GM12872 (cell line): ENCODE results near the gene LONP1.

Experiments
- TF ChIP-seq, protein P1 (sequence below): IDR thresholded peaks from 3 replicates; pipeline ENCODE4 v1.5.1; 2011; ENCODE audit warnings: low read depth, mild to moderate bottlenecking, low read length, moderate library complexity; ENCODE audit not compliant: insufficient read depth

LONP1 gene

DNA sequence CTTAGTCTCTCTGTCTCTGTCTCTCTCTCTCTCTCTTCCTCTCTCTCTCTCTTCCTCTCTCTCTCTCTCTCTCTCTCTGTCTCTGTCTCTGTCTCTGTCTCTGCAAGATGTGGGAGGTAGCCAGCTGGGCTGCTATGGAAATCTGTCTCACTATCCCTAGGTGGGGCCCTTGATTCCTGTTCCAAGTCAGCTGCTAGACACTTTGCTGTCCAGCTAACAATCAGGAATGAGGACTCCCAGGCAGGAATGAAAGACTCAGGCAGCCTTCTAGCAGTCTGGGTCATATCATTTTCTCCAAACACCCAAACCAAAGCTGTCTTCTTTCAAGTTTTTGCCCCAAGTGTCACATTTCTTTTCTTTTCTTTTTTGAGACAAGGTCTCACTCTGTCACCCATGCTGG lies 23.7 kb upstream of the LONP1 start:
- TF ChIP-seq, protein P1, sequence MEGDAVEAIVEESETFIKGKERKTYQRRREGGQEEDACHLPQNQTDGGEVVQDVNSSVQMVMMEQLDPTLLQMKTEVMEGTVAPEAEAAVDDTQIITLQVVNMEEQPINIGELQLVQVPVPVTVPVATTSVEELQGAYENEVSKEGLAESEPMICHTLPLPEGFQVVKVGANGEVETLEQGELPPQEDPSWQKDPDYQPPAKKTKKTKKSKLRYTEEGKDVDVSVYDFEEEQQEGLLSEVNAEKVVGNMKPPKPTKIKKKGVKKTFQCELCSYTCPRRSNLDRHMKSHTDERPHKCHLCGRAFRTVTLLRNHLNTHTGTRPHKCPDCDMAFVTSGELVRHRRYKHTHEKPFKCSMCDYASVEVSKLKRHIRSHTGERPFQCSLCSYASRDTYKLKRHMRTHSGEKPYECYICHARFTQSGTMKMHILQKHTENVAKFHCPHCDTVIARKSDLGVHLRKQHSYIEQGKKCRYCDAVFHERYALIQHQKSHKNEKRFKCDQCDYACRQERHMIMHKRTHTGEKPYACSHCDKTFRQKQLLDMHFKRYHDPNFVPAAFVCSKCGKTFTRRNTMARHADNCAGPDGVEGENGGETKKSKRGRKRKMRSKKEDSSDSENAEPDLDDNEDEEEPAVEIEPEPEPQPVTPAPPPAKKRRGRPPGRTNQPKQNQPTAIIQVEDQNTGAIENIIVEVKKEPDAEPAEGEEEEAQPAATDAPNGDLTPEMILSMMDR, result no peak

DNA sequence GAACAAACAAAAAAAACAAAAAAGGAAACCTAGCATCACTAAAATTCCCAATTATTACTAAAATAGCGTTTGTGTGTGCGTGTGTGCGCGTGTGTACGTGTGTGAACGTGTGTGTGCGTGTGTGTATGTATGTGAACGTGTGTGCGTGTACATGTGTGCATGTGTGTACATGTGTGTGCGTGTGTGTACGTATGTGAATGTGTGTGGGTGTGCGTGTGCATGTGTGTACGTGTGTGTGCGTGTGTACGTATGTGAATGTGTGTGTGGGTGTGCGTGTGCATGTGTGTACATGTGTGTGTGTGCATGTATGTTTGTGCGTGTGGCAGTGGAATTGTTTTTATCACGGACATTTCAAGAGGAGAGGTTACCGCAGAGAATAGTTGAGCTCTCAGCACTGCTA lies 22.1 kb upstream of the LONP1 start:
- TF ChIP-seq, protein P1, result no peak

DNA sequence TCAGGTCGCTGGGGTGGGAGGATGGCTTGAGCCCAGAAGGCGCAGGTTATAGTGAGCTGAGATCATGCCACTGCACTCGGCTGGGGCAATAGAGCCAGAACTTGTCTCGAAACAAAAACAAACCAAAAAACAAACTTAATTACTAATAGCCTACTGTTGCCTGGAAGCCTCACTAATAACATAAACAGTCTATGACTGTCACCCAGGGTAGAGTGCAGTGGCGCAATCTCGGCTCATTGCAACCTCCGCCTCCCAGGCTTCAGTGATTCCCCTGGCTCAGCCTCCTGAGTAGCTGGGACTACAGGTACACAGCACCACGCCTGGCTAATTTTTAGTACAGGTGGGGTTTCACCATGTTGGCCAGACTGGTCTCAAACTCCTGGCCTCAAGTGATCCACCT lies 18.5 kb upstream of the LONP1 start:
- TF ChIP-seq, protein P1, result no peak

DNA sequence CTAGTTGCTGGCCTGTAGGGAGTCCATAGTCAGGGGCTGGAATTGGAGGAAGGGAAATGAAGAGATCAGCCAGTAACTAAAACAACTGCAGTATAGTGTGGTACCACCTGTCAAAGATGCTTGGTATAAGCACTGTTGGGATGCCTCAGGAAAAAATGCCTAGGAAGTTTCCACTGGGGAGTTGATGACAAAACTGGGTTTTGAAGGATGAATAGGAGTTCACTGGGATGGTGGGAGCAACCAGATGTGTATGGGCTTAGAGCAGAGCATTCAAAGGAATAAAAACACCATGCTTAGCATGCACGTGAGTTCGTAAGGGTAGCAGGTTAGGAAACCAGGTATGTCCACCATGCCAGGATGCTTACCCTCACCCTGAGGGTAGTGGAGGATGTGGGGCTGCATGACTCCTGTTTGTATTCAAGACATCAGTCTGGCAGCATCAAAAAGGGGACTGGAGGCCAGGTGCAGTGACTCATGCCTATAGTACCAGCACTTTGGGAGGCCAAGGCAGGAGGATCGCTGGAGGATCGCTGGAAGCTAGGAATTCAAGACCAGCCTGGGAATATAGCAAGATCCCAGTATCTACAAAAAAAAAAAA lies 7.6 kb upstream of the LONP1 start:
- TF ChIP-seq, protein P1, result no peak

DNA sequence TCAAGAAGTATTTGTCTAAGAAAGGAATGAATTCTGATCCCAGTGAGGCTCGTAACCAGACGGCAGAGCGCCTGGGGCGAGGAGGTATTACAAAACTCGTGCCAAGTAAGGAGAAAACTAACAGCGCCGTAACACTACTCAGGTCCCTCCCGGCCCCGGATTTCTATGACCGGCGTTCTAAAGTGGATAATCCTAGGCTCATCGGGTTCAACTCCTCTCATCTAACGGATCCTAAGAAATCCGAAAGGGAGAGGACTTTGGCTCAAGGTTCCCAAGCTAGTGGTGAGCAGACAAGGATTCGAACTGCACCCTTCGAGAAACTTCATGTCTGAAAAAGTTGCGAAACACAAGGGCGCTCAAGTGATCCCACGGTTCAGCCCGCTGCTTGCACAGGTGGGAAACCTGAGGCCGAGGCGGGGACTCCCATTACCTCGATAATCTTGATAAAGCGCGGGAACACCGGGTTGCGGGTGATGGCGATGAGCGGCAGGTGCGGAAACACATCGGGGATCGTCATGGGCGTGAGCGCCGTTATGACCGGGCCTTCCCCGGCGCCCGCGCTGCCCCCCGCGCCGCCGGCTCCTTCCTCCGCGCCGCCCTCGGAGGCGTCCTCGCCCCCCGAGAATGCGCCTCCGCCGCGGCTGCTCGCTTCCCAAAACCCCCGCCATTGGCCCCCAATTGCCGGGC lies 529 bp downstream of the LONP1 start:
- TF ChIP-seq, protein P1, result no peak

DNA sequence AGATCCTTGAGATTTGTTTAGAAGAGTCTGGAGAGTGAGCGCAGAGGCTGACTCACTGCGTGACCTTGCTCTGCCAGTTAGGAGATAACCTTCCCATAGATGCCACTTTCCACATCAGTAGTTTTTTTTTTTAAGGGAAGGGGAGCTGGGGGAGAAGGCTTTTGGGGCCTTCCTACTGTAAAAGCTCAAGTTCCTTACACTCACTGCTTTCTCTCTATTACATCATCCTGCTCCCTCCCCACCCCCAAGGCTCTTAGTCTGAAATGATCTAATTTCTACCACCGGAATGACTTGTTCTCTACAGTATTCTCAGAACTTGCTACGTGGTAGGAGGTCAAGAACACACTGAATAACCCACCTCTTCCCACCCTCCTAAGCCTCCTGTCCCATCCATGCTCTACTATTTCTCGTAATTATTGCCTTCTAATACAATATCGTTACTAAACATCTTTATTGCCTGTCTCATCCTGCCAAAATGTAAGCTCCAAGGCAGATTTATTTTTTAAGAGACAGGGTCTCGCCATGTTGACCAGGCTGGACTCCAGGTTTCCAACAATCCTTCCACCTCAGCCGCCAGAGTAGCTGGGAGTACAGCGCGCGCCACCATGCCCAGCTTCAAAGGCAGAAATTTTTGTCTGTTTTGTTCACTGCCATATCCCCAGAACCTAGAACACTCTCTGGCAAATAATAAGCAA lies 1.2 kb downstream of the LONP1 start:
- TF ChIP-seq, protein P1, result no peak

DNA sequence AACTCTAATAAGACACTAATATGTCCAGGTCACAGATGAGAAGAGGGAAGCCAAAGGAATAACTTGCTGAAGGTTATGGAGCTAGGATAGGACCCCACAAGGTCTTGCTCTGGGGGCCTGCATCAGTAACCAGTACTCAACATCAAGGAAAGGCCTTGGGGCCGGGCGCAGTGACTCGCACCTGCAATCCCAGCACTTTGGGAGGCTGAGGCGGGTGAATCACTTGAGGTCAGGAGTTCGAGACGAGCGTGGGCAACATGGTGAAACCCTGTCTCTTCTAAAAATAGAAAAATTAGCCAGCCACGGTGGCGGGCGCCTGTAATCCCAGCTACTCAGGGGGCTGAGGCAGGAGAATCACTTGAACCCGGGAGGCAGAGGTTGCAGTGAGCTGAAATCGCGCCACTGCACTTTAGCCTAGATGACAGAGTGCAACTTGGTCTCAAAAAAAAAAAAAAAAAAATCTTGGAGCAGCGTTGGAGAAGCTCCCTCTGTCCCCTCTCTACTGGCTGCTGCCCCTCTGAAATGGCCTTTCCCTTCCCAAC lies 1.8 kb downstream of the LONP1 start:
- TF ChIP-seq, protein P1, result no peak
